IPS-15b (cell line): ENCODE data around the gene TEFM.
"Not testable (repeated sequence)": the region's sequence is repeated elsewhere in the genome, so short reads cannot be mapped to it uniquely, and the experiment has no call there.

Source experiments
- H3K27me3 ChIP-seq: one replicate; pipeline ENCODE4 v1.6.1; 2013; ENCODE audit warnings: low read length; ENCODE audit not compliant: control insufficient read depth, insufficient read depth
- H3K36me3 ChIP-seq: one replicate; pipeline ENCODE4 v1.6.1; 2013; ENCODE audit warnings: low read length; ENCODE audit not compliant: control insufficient read depth, insufficient read depth
- H3K4me1 ChIP-seq: one replicate; pipeline ENCODE4 v1.6.1; 2013; ENCODE audit warnings: mild to moderate bottlenecking, low read length; ENCODE audit not compliant: control insufficient read depth, insufficient read depth
- H3K4me3 ChIP-seq: one replicate; pipeline ENCODE4 v1.5.1; 2013; ENCODE audit warnings: low read depth, low read length
- H3K9ac ChIP-seq: one replicate; pipeline ENCODE4 v1.6.1; 2013; ENCODE audit warnings: low read depth, mild to moderate bottlenecking, low read length
- H3K9me3 ChIP-seq: one replicate; pipeline ENCODE4 v1.6.1; 2013; ENCODE audit warnings: mild to moderate bottlenecking, low read length; ENCODE audit not compliant: control insufficient read depth, insufficient read depth

Gene TEFM, protein sequence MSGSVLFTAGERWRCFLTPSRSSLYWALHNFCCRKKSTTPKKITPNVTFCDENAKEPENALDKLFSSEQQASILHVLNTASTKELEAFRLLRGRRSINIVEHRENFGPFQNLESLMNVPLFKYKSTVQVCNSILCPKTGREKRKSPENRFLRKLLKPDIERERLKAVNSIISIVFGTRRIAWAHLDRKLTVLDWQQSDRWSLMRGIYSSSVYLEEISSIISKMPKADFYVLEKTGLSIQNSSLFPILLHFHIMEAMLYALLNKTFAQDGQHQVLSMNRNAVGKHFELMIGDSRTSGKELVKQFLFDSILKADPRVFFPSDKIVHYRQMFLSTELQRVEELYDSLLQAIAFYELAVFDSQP

DNA sequence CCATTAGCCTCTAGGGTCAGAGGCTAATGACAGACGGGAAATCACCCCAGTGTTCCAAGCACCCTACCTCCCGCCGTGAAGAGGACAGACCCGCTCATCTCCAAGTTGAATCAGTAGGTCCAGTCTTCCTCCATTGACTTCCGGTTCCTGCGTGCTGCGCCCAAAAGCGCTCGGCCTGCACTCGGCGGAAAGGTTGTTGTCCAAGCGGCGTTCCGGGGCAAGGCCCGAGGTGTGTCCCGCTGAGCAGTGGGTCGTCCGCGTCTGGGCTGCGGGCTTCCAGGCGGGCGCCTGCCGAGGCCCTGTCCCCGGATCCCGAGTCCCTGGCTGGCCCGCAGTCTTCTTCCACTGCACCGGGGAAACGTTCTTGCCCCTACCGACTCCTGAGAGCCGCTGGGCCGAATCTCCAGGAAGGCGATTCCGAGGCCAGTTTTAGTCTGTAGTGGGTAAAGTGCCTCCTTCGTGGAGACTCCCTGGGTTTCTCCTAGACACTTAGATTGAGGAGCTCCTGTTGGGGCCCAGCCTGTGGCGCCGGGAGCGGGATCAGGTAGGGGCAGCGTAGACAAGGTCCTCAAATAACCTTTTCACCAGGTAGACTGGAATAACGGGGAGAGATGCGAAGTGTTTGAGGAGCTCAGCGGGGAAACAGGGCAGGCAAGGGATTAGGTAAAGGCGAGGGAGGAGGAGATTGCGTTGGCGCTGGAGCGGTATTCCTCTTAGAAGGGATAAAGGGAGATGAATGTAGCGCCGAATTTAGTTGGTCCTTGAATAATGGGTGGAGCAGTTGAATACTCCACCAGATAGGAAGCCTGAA lies at the start of gene TEFM:
TEFM (minus strand) TSS at position 138 of the 811 bp plus-strand sequence; CDS start at position 98, 40 bp downstream.
- Histone ChIP-seq H3K4me1 (no peaks in the 10 kb centered on the region), H3K9me3 (no peaks in the 10 kb centered on the region), H3K27me3 (no peaks in the 10 kb centered on the region), H3K36me3 (peaks cover 4% of the 10 kb centered on the region), H3K4me3 (peak within 1 kb of the TSS; percentile 81), H3K9ac (peak within 1 kb of the TSS; percentile 86)

DNA sequence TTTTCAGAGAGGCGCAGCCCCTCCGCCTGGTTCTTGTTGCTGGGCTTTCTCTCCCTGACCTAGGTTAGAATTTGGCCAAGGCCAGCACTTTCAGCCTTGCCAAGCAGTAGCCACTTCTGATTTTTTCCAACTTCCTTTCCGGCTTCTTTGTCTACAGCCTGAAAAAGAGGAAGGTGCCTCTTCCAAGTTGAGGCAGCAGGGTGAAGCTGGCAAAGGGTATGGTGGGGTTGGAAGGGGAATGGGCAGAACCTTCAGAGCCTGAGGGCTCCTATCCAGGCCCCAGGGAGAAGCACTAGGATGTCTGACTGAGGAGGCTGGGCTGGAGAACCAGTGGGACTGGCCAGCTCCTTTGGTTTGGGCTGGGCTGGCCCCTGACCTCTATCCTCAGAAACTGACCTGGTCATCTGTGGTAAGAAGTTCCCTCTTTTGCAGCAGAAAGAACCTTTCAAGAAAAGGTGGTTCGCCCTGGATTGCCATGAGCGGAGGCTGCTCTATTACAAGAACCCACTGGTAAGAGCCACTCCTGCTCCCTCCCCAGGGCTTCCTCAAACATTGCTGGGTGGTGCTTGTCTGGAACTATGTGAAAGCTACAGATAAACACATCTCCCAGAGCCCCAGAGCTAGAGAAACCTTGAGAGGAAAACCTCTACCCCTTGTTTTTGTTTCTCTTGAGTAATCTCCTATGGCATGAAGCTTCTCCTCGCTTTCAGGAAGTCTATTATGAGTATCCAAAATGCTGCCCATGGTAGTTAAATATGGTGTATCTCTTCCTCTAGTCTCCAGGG lies 48.2 kb upstream of the TEFM start:
- Histone ChIP-seq H3K36me3 (no peaks in the 10 kb centered on the region), H3K9ac (no peak overlapping the region), H3K9me3 (no peaks in the 10 kb centered on the region), H3K27me3 (no peaks in the 10 kb centered on the region), H3K4me3 (no peak overlapping the region), H3K4me1 (no peaks in the 10 kb centered on the region)

DNA sequence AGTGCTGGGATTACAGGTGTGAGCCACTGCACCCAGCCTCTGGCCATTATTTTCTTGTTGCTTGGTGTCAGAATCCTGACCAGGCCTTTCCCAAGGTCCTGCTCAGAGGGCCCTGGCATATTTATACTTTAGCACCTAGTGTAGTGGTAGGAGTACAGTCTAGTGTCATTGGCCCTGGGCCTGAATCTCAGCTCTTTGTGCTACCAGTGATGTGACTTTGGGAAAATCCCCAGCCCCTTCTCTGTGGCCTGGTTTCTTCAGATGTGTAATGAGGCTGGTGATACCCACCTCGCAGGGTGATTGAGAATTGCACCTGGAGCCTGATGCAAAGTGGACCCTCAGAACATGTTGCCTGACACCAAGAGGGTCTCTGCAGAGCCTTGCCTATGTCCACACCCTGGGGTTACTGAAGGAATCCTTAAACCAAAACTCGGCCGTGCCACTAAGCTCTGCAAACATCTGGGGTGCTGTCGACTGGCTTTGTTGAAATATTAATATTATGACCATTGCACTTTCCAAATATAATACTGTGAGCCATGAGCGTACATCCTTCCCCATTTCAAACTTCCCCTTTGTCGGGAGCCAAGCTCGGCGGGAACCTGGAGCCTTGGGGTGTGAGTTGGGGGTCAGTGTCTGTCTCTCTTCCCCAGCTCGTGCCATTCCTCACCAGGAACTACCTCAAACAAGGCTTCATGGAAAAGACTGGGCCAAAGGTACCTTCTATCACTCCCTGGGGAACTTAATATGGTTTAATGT lies 46.8 kb upstream of the TEFM start:
- Histone ChIP-seq H3K9me3 (no peaks in the 10 kb centered on the region), H3K4me3 (no peak overlapping the region), H3K9ac (no peak overlapping the region), H3K4me1 (no peaks in the 10 kb centered on the region), H3K27me3 (no peaks in the 10 kb centered on the region), H3K36me3 (no peaks in the 10 kb centered on the region)

DNA sequence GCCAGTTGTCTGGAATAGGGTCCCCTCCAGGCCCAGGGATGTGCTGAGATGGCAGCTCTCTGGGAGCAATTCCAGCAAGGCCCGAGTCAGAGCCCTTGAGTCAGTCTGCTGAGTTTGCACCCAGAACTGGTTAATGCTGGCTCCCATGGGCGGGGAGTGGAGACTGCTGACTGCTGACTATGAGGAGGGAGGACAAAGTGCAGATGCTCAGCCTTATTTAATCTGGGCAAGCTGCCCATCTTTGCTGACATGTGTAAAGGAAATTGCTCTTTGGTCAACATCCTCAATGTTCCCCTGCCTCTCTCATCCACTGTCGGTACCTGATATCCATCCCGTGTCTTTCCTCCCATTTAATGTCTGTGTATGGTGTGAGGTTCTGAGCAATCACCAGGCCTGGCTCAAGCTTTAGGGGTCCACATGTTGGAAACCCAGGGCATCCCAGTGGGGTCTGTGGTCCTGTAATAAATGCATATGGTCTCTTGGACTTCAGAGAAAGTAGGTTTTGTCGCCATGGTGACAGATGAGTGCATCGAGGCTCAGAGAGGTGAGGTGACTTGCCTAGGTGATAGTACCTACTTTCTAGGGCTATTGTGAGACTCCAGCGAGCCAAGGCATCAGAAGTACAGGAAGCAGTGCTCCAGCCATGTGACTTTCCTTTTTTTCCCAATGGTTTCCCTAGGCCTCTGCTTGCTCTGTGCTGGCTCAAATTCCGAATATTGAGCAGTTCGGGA lies 44.8 kb upstream of the TEFM start:
- H3K9ac ChIP-seq, result no peak overlapping the region
- H3K4me3 ChIP-seq, result no peak overlapping the region
- H3K36me3 ChIP-seq, result no peaks in the 10 kb centered on the region
- no peaks in the 10 kb centered on the region for H3K4me1 ChIP-seq
- no peaks in the 10 kb centered on the region for H3K9me3 ChIP-seq
- no peaks in the 10 kb centered on the region for H3K27me3 ChIP-seq

DNA sequence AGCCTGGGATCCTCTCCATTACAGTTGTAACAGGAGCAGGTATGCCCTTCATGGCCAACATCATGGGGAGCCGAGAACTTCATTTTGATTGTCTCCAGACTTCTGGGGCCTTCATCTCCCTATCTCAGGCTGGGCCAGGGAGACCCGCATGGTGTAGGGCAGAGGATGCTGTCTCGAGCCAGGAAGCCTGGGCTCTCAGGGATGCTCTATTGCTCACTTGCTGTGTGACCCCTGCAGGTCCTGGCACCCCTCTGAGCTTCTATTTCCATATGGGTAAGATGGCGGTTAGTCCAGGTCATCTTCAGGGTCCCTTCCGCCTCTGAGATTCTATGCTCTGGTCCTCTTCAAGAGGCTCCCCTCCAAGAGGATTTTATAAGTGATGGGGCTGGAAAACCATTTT lies 44.2 kb upstream of the TEFM start:
- H3K27me3 ChIP-seq, result no peaks in the 10 kb centered on the region
- H3K36me3 ChIP-seq, result no peaks in the 10 kb centered on the region
- no peak overlapping the region for H3K9ac ChIP-seq
- H3K4me1 ChIP-seq, result no peaks in the 10 kb centered on the region
- no peak overlapping the region for H3K4me3 ChIP-seq
- H3K9me3 ChIP-seq, result no peaks in the 10 kb centered on the region

DNA sequence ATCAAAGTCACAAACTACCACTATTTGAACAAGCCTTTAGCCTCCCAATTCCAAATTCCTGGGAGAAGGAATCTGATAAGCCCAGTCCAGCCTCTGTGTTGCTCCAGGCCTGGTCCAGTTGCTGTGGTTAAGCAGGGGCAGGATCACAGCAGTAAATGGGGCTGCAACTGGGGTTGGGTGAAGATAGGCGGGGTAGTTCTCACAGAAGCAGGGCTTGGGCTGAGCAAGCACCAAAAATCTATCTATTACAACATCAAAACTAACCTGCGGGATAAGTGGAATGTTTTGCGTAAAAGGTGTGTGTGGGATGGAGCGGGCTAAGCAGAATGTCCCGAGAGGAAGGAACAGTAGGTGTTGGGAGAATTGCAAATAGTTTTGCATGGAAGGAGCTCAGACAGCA lies 41.8 kb upstream of the TEFM start:
- Histone ChIP-seq H3K36me3 (no peaks in the 10 kb centered on the region), H3K4me3 (no peak overlapping the region)

DNA sequence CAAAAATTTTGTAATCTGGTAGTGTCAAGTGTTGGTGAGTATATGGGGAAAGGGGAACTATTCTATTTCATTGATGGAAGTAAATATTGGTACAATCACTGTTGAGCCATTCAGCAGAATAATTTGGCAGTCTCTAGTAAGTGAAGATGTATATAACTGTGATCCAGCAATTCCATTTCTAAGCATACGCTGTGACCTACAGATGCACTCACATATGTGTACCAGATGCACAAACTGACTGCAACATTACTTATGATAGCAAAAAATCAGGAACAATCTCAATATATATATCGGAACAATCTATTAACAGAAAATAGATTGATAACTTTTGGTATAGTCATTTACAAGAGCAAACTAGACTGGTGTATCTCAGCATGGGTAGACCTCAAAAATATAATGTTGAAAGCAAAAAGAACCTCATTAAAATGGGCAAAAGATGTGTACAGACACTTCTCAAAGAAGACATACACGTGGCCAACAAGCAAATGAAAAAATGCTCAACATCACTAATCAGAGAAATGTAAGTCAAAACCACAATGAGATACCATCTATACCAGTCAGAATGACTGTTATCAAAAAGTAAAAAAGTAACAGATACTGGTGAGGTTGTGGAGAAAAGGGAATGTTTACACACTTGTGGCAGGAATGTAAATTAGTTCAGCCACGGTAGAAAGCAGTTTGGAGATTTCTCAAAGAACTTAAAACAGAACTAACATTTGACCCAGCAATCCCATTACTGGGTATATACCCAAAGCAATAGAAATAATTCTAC lies 36.5 kb upstream of the TEFM start:
- no peak overlapping the region for H3K9ac ChIP-seq
- H3K4me1 ChIP-seq, result no peaks in the 10 kb centered on the region
- no peaks in the 10 kb centered on the region for H3K27me3 ChIP-seq
- no peaks in the 10 kb centered on the region for H3K36me3 ChIP-seq
- H3K4me3 ChIP-seq, result no peak overlapping the region
- no peaks in the 10 kb centered on the region for H3K9me3 ChIP-seq

More for the DNA sequence above, 41.8 kb upstream of the TEFM start:
- no peaks in the 10 kb centered on the region for H3K9me3 ChIP-seq
- no peak overlapping the region for H3K9ac ChIP-seq
- H3K27me3 ChIP-seq, result no peaks in the 10 kb centered on the region
- no peaks in the 10 kb centered on the region for H3K4me1 ChIP-seq

DNA sequence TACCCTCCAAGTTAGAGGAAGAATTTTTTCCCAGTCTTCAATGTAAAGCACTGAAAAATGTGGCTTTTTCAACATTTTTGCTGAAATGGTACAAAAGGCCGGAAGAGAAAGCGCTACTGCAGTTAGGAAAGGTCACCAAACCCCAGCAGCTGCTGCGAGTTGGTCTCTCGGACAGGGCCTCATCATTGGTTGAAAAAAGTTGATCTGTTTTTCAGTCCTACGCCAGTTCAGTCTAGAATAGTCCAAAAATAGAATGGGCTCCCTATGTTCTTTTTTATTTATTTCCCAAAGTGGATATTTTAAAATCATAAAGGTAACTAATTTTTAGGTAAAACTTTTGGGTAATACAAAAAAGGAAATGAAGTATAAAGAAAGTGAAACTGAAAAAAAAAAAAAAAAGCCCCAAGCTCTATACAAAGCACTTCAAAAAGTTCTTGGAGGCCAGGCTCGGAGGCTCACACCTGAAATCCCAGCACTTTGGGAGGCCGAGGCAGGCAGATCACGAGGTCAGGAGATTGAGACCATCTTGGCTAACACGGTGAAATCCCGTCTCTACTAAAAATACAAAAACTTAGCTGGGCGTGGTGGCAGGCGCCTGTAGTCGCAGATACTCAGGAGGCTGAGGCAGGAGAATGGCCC lies 33.1 kb upstream of the TEFM start:
- no peaks in the 10 kb centered on the region for H3K27me3 ChIP-seq
- no peaks in the 10 kb centered on the region for H3K4me1 ChIP-seq
- H3K36me3 ChIP-seq, result no peaks in the 10 kb centered on the region
- H3K9ac ChIP-seq, result no peak overlapping the region
- no peak overlapping the region for H3K4me3 ChIP-seq
- no peaks in the 10 kb centered on the region for H3K9me3 ChIP-seq

DNA sequence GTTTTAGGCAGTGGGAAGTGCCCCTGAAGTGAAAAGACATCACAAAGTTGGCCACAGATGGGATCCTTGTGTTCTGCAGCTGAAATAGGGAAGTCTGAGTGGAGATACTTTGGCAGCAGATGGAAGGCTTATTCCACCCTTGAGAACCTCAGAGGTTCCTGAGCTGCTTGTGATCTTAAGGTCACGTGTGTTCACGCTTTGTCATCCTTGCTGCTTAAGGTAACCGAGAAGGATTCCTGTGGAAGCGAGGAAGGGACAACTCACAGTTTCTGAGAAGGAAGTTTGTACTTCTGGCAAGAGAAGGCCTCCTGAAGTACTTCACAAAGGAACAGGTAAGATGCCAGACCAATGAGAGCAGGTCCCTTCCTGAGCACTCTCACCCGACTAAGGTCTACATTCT lies 27.9 kb upstream of the TEFM start:
- H3K9me3 ChIP-seq, result no peaks in the 10 kb centered on the region
- H3K4me1 ChIP-seq, result no peaks in the 10 kb centered on the region
- no peak overlapping the region for H3K9ac ChIP-seq
- H3K36me3 ChIP-seq, result no peaks in the 10 kb centered on the region
- no peak overlapping the region for H3K4me3 ChIP-seq
- H3K27me3 ChIP-seq, result no peaks in the 10 kb centered on the region

DNA sequence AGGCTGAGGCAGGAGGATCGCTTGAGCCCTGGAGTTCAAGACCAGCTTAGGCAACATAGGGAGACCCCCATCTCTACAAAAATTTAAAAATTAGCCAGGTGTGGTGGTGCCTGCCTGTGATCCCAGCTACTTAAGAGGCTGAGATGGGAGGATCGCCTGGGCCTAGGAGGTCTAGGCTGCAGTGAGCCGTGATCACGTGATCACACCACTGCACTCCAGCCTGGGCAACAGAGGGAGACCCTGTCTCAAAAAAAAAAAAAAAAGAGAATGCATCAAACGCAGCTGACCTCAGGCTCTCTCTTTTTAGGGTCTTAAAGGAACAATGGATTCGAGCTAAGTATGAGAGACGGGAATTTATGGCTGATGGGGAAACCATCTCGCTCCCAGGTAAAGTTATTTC lies 25.5 kb upstream of the TEFM start:
- H3K4me3 ChIP-seq, H3K27me3 ChIP-seq, H3K4me1 ChIP-seq, H3K36me3 ChIP-seq, H3K9me3 ChIP-seq, H3K9ac ChIP-seq: not testable (repeated sequence)
